COLO668 (cell line): Measurements from ENCODE around the gene CYP2C18.
"Not testable (repeated sequence)": the region's sequence is repeated elsewhere in the genome, so short reads cannot be mapped to it uniquely, and the experiment has no call there.

Source experiments
- DNase-seq: peaks from one replicate; lab custom pipeline; 2025; ENCODE audit not compliant: unreplicated experiment; lab: John Stamatoyannopoulos, UW

The CYP2C18 gene

GRCh38 chr10:94738588-94738987 lies 55.1 kb downstream of the CYP2C18 start:
- DNase-seq = no peak

- DNase-seq = no peak
These were observed 63.6 kb downstream of the CYP2C18 start for GRCh38 chr10:94747137-94747536.

DNA sequence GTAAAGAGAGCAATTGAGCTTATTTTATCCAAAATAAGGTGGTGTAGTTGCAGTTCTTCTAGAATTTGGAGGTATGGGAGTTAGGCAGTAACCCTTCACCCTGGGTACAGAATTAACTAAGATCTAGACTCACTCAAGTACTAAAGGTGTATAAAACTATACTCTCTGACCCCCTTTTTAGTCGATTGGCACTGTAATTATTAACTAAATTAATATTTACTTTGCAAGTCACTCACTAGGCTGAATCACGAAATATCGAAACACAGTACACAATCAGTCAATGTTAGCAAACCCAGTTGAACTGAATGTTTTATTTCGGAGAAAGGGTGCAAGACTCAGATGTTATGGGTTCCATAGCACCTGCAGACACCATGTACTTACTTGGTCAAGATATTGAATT lies 64.3 kb downstream of the CYP2C18 start:
- no peak for DNase-seq

- DNase-seq = no peak
These were observed 74.4 kb downstream of the CYP2C18 start for GRCh38 chr10:94757916-94758315.

DNA sequence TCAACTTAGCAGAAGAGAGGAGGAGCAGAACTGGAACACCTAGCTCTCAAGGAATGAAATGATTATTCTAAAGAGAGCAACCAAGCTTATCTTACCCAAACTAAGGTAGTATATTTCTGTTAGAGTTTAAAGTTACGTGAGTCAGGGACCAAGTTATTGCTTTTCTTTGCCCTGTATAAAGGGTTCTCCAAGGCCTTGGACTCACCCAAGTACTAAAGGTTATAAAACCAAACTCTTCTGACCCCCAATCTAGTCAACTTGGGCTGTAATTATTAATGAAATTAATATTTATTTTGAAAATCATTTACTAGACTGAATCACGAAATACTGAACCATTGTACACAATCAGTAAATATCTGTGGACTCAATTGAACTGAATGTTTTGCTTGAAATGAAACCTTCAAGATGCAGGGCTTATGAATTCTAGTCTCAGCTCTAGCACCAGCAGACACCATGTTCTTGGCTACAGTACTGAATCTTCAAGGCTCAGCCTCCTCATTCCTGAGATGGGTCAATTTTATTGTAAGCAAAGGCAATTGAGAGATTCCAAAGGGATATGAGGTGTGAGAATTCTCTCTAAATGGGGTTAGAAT lies 77.2 kb downstream of the CYP2C18 start:
- no peak for DNase-seq

- no peak for DNase-seq
These were observed 78.9 kb downstream of the CYP2C18 start, which contains the start of gene CYP2C19 for GRCh38 chr10:94762393-94762792. TSS of gene CYP2C19 (plus strand) at chr10:94762681. CDS start at chr10:94762706, 25 bp downstream.

GRCh38 chr10:94775425-94775824 lies 91.9 kb downstream of the CYP2C18 start:
- DNase-seq = not testable (repeated sequence)

DNA sequence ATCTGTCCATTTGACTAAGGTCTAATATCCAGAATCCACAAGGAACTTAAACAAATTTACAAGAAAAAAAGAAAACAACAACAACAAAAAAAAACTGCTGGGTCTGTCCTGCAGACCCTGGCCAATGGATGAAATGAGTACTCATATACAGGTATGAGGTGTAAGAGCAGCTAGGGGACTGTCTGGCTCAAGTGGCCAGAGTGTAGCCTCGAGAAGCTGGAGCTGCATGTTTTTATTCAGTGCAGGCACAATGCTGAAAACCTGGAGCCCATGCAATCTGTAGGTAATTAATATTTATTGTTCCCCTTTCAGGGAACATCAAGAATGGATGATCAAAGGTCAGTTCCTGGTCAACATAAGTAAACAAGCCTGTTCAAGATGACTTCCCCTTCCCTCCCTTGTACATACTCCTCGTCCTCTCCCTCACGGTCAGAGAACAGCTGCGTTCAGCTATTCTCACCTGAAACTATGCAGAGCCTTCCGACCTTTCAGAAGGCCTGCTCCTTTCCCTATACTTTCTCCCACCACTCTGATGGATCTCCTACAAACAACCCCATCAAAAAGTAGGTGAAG lies 94.4 kb downstream of the CYP2C18 start:
- no peak for DNase-seq

GRCh38 chr10:94780844-94781243 lies 97.3 kb downstream of the CYP2C18 start:
- no peak for DNase-seq

- DNase-seq = no peak
These were observed 100.7 kb downstream of the CYP2C18 start for GRCh38 chr10:94784256-94784655.

- no peak for DNase-seq
These were observed 101.7 kb downstream of the CYP2C18 start for GRCh38 chr10:94785211-94785610.
